Middle frontal gyrus (tissue), 1 donor: Measurements from ENCODE around the gene FMNL1.

Source experiments
- DNase-seq: peaks from one replicate; pipeline ENCODE4 v3.0.0-alpha.2; 2015; ENCODE audit warnings: low spot score; ENCODE audit errors: extremely low spot score

FMNL1 gene

GRCh38 chr17:45223539-45224528 is 2.1 kb downstream of the FMNL1 start:
- DNase-seq: no peak

GRCh38 chr17:45224671-45225050 is 3.0 kb downstream of the FMNL1 start:
- DNase-seq: no peak

GRCh38 chr17:45225051-45225700 is 3.5 kb downstream of the FMNL1 start:
- DNase-seq: no peak

GRCh38 chr17:45225964-45226530 is 4.4 kb downstream of the FMNL1 start:
- no peak for DNase-seq

GRCh38 chr17:45226576-45226975 is 4.9 kb downstream of the FMNL1 start:
- DNase-seq: no peak

GRCh38 chr17:45227101-45227925 is 5.6 kb downstream of the FMNL1 start:
- DNase-seq: no peak

GRCh38 chr17:45227926-45228762 is 6.5 kb downstream of the FMNL1 start:
- DNase-seq: no peak

- DNase-seq: no peak
Measured at GRCh38 chr17:45228763-45229539, 7.3 kb downstream of the FMNL1 start.

- DNase-seq: no peak
Measured at GRCh38 chr17:45229681-45230409, 8.2 kb downstream of the FMNL1 start.

GRCh38 chr17:45230410-45230786 is 8.7 kb downstream of the FMNL1 start:
- no peak for DNase-seq

- no peak for DNase-seq
Measured at GRCh38 chr17:45230787-45231480, 9.2 kb downstream of the FMNL1 start.

GRCh38 chr17:45231481-45232116 is 9.9 kb downstream of the FMNL1 start:
- no peak for DNase-seq

GRCh38 chr17:45232514-45233422 is 11.1 kb downstream of the FMNL1 start:
- DNase-seq: no peak

- DNase-seq: no peak
Measured at GRCh38 chr17:45233423-45233924, 11.8 kb downstream of the FMNL1 start.

GRCh38 chr17:45234641-45235415 is 13.1 kb downstream of the FMNL1 start:
- DNase-seq: no peak
